GM19452 (cell line): ENCODE data around the gene TMEM175.

Experiments used
- ATAC-seq: cut with Tn5 transposase; IDR thresholded peaks from one replicate; pipeline ENCODE4 v1.9.1; 2021; ENCODE audit not compliant: unreplicated experiment

Gene TMEM175

GRCh38 chr4:958314-958665, 26.0 kb downstream of the TMEM175 start:
- ATAC-seq: no peak

GRCh38 chr4:958696-959337, 26.6 kb downstream of the TMEM175 start:
- ATAC-seq: no peak

GRCh38 chr4:959338-960139, 27.3 kb downstream of the TMEM175 start:
- ATAC-seq: no peak

GRCh38 chr4:960140-960635, 27.9 kb downstream of the TMEM175 start:
- ATAC-seq: no peak

GRCh38 chr4:960636-961350, 28.5 kb downstream of the TMEM175 start:
- ATAC-seq: no peak

GRCh38 chr4:961351-962230, 29.3 kb downstream of the TMEM175 start:
- ATAC-seq: no peak

GRCh38 chr4:962231-963208, 30.3 kb downstream of the TMEM175 start:
- ATAC-seq: no peak

- ATAC-seq: no peak
Measured at GRCh38 chr4:963276-964225, 31.3 kb downstream of the TMEM175 start.

GRCh38 chr4:964346-965025, 32.2 kb downstream of the TMEM175 start:
- no peak for ATAC-seq

- no peak for ATAC-seq
Measured at GRCh38 chr4:965048-965765, 32.9 kb downstream of the TMEM175 start.

GRCh38 chr4:965766-966134, 33.5 kb downstream of the TMEM175 start:
- ATAC-seq: no peak

- no peak for ATAC-seq
Measured at GRCh38 chr4:966266-967112, 34.2 kb downstream of the TMEM175 start.

- ATAC-seq: no peak
Measured at GRCh38 chr4:967113-968104, 35.1 kb downstream of the TMEM175 start.

GRCh38 chr4:968221-968620, 36.0 kb downstream of the TMEM175 start:
- ATAC-seq: no peak
